ENCODE measurements around the gene CELSR1. TPM values are rescaled to one million over a fixed set of nuclear protein-coding genes. Genes with fewer than 3 reads are reported as not detected.

CELSR1 gene
- total RNA-seq, 1 experiment from 2014 or later: 33.2 TPM

GRCh38 chr22:46450931-46451561 lies 86.4 kb downstream of the CELSR1 start:
- peak; percentile 36 to 52 for DNase-seq
- no TSS peak for BruUV-seq (replicated peaks)
- H3K4me1 Mint-ChIP-seq (ENCODE audit: low read depth, unreplicated experiment): peaks cover 12% of the 10 kb centered on the region
- ChIA-PET POLR2A (no interaction called here), CTCF (no interaction called here)
- peaks cover 8% of the 10 kb centered on the region for H3K36me3 Mint-ChIP-seq (ENCODE audit: insufficient read depth, unreplicated experiment)
- H3K4me3 ChIP-seq (ENCODE audit: low read depth, low read length): no peak overlapping the region
- intact Hi-C loops (cut with micrococcal nuclease; ENCODE audit: unreplicated experiment): loop anchor here (1.0 kb wide), 1 partner anchor 20 kb away; no protein-coding TSS in a partner anchor
- peak overlapping the region; percentile 74 for H3K27ac Mint-ChIP-seq (ENCODE audit: unreplicated experiment)
- H3K9me3 ChIP-seq: no peaks in the 10 kb centered on the region
- H3K4me1 ChIP-seq: peaks cover 32% of the 10 kb centered on the region
- H3K4me3 Mint-ChIP-seq (ENCODE audit: unreplicated experiment): no peak overlapping the region
- H3K36me3 ChIP-seq (ENCODE audit: control insufficient read depth, insufficient read depth, low read length): no peaks in the 10 kb centered on the region
- no peaks in the 10 kb centered on the region for H3K9me3 Mint-ChIP-seq (ENCODE audit: unreplicated experiment)
- no peak for TF ChIP-seq CTCF (IDR thresholded peaks at IDR 0.05; ENCODE audit: insufficient read depth in 1 of 2, low read depth in 1 of 2, low read length in 1 of 2, severe bottlenecking in 1 of 2, unreplicated experiment in 1 of 2)
- no peaks in the 10 kb centered on the region for H3K27me3 ChIP-seq (replicated peaks; ENCODE audit: control insufficient read depth, insufficient read depth, low read length)
- no peaks in the 10 kb centered on the region for H3K27me3 Mint-ChIP-seq (ENCODE audit: insufficient read depth, unreplicated experiment)

GRCh38 chr22:46449974-46450745 lies 87.3 kb downstream of the CELSR1 start:
- no peaks in the 10 kb centered on the region for H3K9me3 ChIP-seq
- peaks cover 14% of the 10 kb centered on the region for H3K4me1 Mint-ChIP-seq (ENCODE audit: low read depth, unreplicated experiment)
- intact Hi-C loops (cut with micrococcal nuclease; ENCODE audit: unreplicated experiment): no loop called here

More at GRCh38 chr22:46449974-46450745, 87.3 kb downstream of the CELSR1 start:
- Histone ChIP-seq H3K27me3 (replicated peaks; ENCODE audit: control insufficient read depth, insufficient read depth, low read length) (no peaks in the 10 kb centered on the region), H3K4me1 (peaks cover 32% of the 10 kb centered on the region), H3K4me3 (ENCODE audit: low read depth, low read length) (no peak overlapping the region), H3K36me3 (ENCODE audit: control insufficient read depth, insufficient read depth, low read length) (no peaks in the 10 kb centered on the region)
- no peak for TF ChIP-seq CTCF (IDR thresholded peaks at IDR 0.05; ENCODE audit: insufficient read depth in 1 of 2, low read depth in 1 of 2, low read length in 1 of 2, severe bottlenecking in 1 of 2, unreplicated experiment in 1 of 2)
- Mint-ChIP-seq H3K36me3 (ENCODE audit: insufficient read depth, unreplicated experiment) (peaks cover 11% of the 10 kb centered on the region), H3K4me3 (ENCODE audit: unreplicated experiment) (no peak overlapping the region), H3K27ac (ENCODE audit: unreplicated experiment) (no peak overlapping the region), H3K27me3 (ENCODE audit: insufficient read depth, unreplicated experiment) (no peaks in the 10 kb centered on the region), H3K9me3 (ENCODE audit: unreplicated experiment) (no peaks in the 10 kb centered on the region)
- no TSS peak for BruUV-seq (replicated peaks)
- DNase-seq: no peak
- CTCF ChIA-PET: no interaction called here
- POLR2A ChIA-PET: no interaction called here
